Fibroblast of lung (primary cell): ENCODE measurements around the gene EN2. TPM values are rescaled to one million over a fixed set of nuclear protein-coding genes. Genes with fewer than 3 reads are reported as not detected.

Source experiments
- DNase-seq, 2 donors: peaks; one replicate each; pipeline versions ENCODE4 v3.0.0 to v3.0.0-alpha.2; 2010; ENCODE audit warnings: low read depth in 2 of 2
- H2AFZ ChIP-seq: 2 replicates; pipeline ENCODE4 v1.5.1; 2012; ENCODE audit warnings: low read length, control low read depth, inconsistent platforms
- H3K27ac ChIP-seq: 2 replicates; pipeline ENCODE4 v1.5.1; 2011; ENCODE audit warnings: low read length, control low read depth; ENCODE audit not compliant: insufficient read depth
- H3K27me3 ChIP-seq: 2 replicates; pipeline ENCODE4 v1.5.1; 2011; ENCODE audit warnings: mild to moderate bottlenecking, low read length; ENCODE audit not compliant: control insufficient read depth, insufficient read depth
- H3K36me3 ChIP-seq: 2 replicates; pipeline ENCODE4 v1.5.1; 2011; ENCODE audit warnings: low read length; ENCODE audit not compliant: control insufficient read depth, insufficient read depth
- H3K4me1 ChIP-seq: 2 replicates; pipeline ENCODE4 v1.5.1; 2011; ENCODE audit warnings: low read length; ENCODE audit not compliant: control insufficient read depth, insufficient read depth; ENCODE audit errors: extremely low read depth
- H3K4me2 ChIP-seq: 2 replicates; pipeline ENCODE4 v1.5.1; 2011; ENCODE audit warnings: low read length, control low read depth; ENCODE audit not compliant: insufficient read depth; ENCODE audit errors: extremely low read depth
- H3K4me3 ChIP-seq, 4 experiments: fragments of 200-600 bp in 1 of 4; sonication (generic) in 1 of 4; replicated peaks in 1 of 4; 2 replicates each; pipeline ENCODE4 v1.5.1; 2011 to 2016; ENCODE audit warnings: low read length in 4 of 4, low read depth in 3 of 4, mild to moderate bottlenecking in 3 of 4, control low read depth in 2 of 4, inconsistent platforms in 1 of 4, mixed read lengths in 1 of 4; ENCODE audit not compliant: insufficient read depth in 1 of 4; ENCODE audit errors: control extremely low read depth in 1 of 4
- H3K79me2 ChIP-seq: 2 replicates; pipeline ENCODE4 v1.5.1; 2012; ENCODE audit warnings: mild to moderate bottlenecking, low read length, inconsistent platforms; ENCODE audit not compliant: control insufficient read depth, insufficient read depth
- H3K9ac ChIP-seq: 2 replicates; pipeline ENCODE4 v1.5.1; 2011; ENCODE audit warnings: mild to moderate bottlenecking, low read length, control low read depth; ENCODE audit not compliant: insufficient read depth
- H3K9me3 ChIP-seq: 2 replicates; pipeline ENCODE4 v1.5.1; 2012; ENCODE audit warnings: low read depth, low read length; ENCODE audit not compliant: control insufficient read depth, insufficient read depth
- H4K20me1 ChIP-seq: 2 replicates; pipeline ENCODE4 v1.5.1; 2011; ENCODE audit warnings: low read length; ENCODE audit not compliant: control insufficient read depth, insufficient read depth; ENCODE audit errors: extremely low read depth
- CTCF ChIP-seq, 2 donors: IDR thresholded peaks in 1 of 2; conservative IDR thresholded peaks in 1 of 2; 1 replicate in 1 of 2; 2 replicates in 1 of 2; pipeline ENCODE4 v1.5.1; 2011 to 2012; ENCODE audit warnings: low read length in 2 of 2, control low read depth in 1 of 2, inconsistent platforms in 1 of 2, low read depth in 1 of 2, mild to moderate bottlenecking in 1 of 2
- EZH2 ChIP-seq: IDR thresholded peaks from 2 replicates; pipeline ENCODE4 v1.5.1; 2012; ENCODE audit warnings: low read length, control low read depth, mild to moderate bottlenecking; ENCODE audit errors: missing control alignments
- polyA plus RNA-seq, 2 donors: library from polyadenylated mRNA; depleted of rRNA in 1 of 2; stranded (reverse) in 1 of 2; unstranded in 1 of 2; fragments of >200 nt; gene quantifications; 2 replicates each; pipeline ENCODE4 v1.2.1, GENCODE V29; 2011 to 2012; ENCODE audit warnings: missing spikeins in 1 of 2
- total RNA-seq: library from RNA; depleted of rRNA; stranded (reverse); fragments of >200 nt; gene quantifications from 2 replicates; pipeline ENCODE4 v1.2.1, GENCODE V29; 2014

The EN2 gene
- total and polyA plus RNA-seq, 2 donors (not counting 1 experiment from before 2014, with no cell fraction given): not detected

- H3K4me3 ChIP-seq: no peak overlapping the region
- H3K4me2 ChIP-seq: no peak overlapping the region
- peak; percentile 65 for TF ChIP-seq EZH2
- TF ChIP-seq CTCF (conservative IDR thresholded peaks at IDR 0.05 in 1 of 2, IDR thresholded peaks at IDR 0.05 in 1 of 2; ENCODE audit: low read depth in 1 of 2, low read length in 2 of 2): no peak
- no peak for DNase-seq
- H2AFZ ChIP-seq: no peak overlapping the region
- peaks cover 22% of the 10 kb centered on the region for H3K27me3 ChIP-seq
- H4K20me1 ChIP-seq: no peaks in the 10 kb centered on the region
- H3K27ac ChIP-seq: no peak overlapping the region
- no peaks in the 10 kb centered on the region for H3K79me2 ChIP-seq
- H3K9ac ChIP-seq: no peak overlapping the region
- H3K4me1 ChIP-seq: no peaks in the 10 kb centered on the region
- H3K36me3 ChIP-seq: no peaks in the 10 kb centered on the region
- H3K9me3 ChIP-seq: no peaks in the 10 kb centered on the region
These were observed 50.7 kb downstream of the EN2 start for GRCh38 chr7:155508376-155509358.

- Histone ChIP-seq H4K20me1 (no peaks in the 10 kb centered on the region), H3K79me2 (no peaks in the 10 kb centered on the region), H3K27ac (no peak overlapping the region), H3K4me1 (no peaks in the 10 kb centered on the region), H3K27me3 (peaks cover 22% of the 10 kb centered on the region), H3K9me3 (no peaks in the 10 kb centered on the region), H2AFZ (no peak overlapping the region), H3K9ac (no peak overlapping the region), H3K4me3 (no peak overlapping the region), H3K4me2 (no peak overlapping the region), H3K36me3 (no peaks in the 10 kb centered on the region)
- no peak for TF ChIP-seq EZH2
- TF ChIP-seq CTCF (conservative IDR thresholded peaks at IDR 0.05 in 1 of 2, IDR thresholded peaks at IDR 0.05 in 1 of 2; ENCODE audit: low read depth in 1 of 2, low read length in 2 of 2): no peak
- no peak for DNase-seq
These were observed 51.4 kb downstream of the EN2 start for GRCh38 chr7:155509359-155509724.

- TF ChIP-seq EZH2: no peak
- no peak for TF ChIP-seq CTCF (conservative IDR thresholded peaks at IDR 0.05 in 1 of 2, IDR thresholded peaks at IDR 0.05 in 1 of 2; ENCODE audit: low read depth in 1 of 2, low read length in 2 of 2)
- H3K27me3 ChIP-seq: peaks cover 22% of the 10 kb centered on the region
These were observed 52.0 kb downstream of the EN2 start for GRCh38 chr7:155509725-155510551.

More at GRCh38 chr7:155509725-155510551, 52.0 kb downstream of the EN2 start:
- no peak overlapping the region for H3K27ac ChIP-seq
- H3K79me2 ChIP-seq: no peaks in the 10 kb centered on the region
- H3K4me2 ChIP-seq: no peak overlapping the region
- H3K4me1 ChIP-seq: no peaks in the 10 kb centered on the region
- H3K4me3 ChIP-seq: no peak overlapping the region
- H2AFZ ChIP-seq: no peak overlapping the region
- no peak overlapping the region for H3K9ac ChIP-seq
- DNase-seq: no peak
- H3K36me3 ChIP-seq: no peaks in the 10 kb centered on the region
- H4K20me1 ChIP-seq: no peaks in the 10 kb centered on the region
- H3K9me3 ChIP-seq: no peaks in the 10 kb centered on the region
